ENCODE results near the gene PARD3B.

- TF ChIP-seq POLR2A (IDR thresholded peaks at IDR 0.05; ENCODE audit: low read length) (no peak), GATA1 (IDR thresholded peaks at IDR 0.05; ENCODE audit: low read depth, low read length) (no peak)
Measured at GRCh38 chr2:204530464-204530805, 14.8 kb upstream of the PARD3B start.

Data from erythroblast (primary cell).